HepG2 (cell line): ENCODE results near the gene PPP4R4. TPM values are rescaled to one million over a fixed set of nuclear protein-coding genes. Genes with fewer than 3 reads are reported as not detected.

Experiments
- AGO2 ChIP-seq: fragments of 200-400 bp; formaldehyde crosslinking; optimal IDR thresholded peaks from 2 replicates; pipeline ENCODE3; 2017; ENCODE audit warnings: mild to moderate bottlenecking, low read depth, low read length, moderate library complexity
- CCDC6 ChIP-seq: sonication (generic); formaldehyde crosslinking; IDR thresholded peaks from 2 replicates; pipeline ENCODE4 v1.8.1; 2022; ENCODE audit warnings: mild to moderate bottlenecking, missing genetic modification reagents, moderate library complexity
- CHD4 ChIP-seq: fragments of 200-600 bp; sonication (generic); IDR thresholded peaks from 2 replicates; pipeline ENCODE4 v1.7.0; 2017; ENCODE audit warnings: mild to moderate bottlenecking, low read length, borderline replicate concordance
- DPF2 ChIP-seq: sonication (generic); formaldehyde crosslinking; IDR thresholded peaks from 2 replicates; pipeline ENCODE4 v1.4.0; 2020; ENCODE audit warnings: mild to moderate bottlenecking, low read depth, missing genetic modification reagents, borderline replicate concordance
- ERF ChIP-seq: IDR thresholded peaks from 2 replicates; pipeline ENCODE4 v1.6.1; 2018; ENCODE audit warnings: missing biosample characterization, missing genetic modification reagents
- FOXC1 ChIP-seq: sonication (generic); formaldehyde crosslinking; IDR thresholded peaks from 2 replicates; pipeline ENCODE4 v1.8.0; 2022; ENCODE audit warnings: mild to moderate bottlenecking, missing genetic modification reagents, borderline replicate concordance
- HBP1 ChIP-seq: IDR thresholded peaks from 2 replicates; pipeline ENCODE4 v1.6.1; 2016; ENCODE audit warnings: low read depth, control low read depth
- KDM1A ChIP-seq: IDR thresholded peaks from 2 replicates; pipeline ENCODE4 v1.6.1; 2016; ENCODE audit warnings: missing compliant biosample characterization
- MAX ChIP-seq: IDR thresholded peaks from 2 replicates; pipeline ENCODE4 v1.6.1; 2012; ENCODE audit warnings: inconsistent platforms
- ZNF264 ChIP-seq: sonication (generic); formaldehyde crosslinking; IDR thresholded peaks from 2 replicates; pipeline ENCODE4 v1.4.0; 2020; ENCODE audit warnings: missing genetic modification reagents
- ZNF775 ChIP-seq: sonication (generic); formaldehyde crosslinking; IDR thresholded peaks from 2 replicates; pipeline ENCODE4 v1.4.0; 2020; ENCODE audit warnings: missing genetic modification reagents, mild to moderate bottlenecking, moderate library complexity, borderline replicate concordance
- ZSCAN20 ChIP-seq: sonication (generic); formaldehyde crosslinking; IDR thresholded peaks from 2 replicates; pipeline ENCODE4 v1.4.0; 2020; ENCODE audit warnings: missing genetic modification reagents, mild to moderate bottlenecking, borderline replicate concordance
- polyA plus RNA-seq, 8 experiments: library from polyadenylated mRNA; depleted of rRNA in 3 of 8; stranded (reverse) in 7 of 8; unstranded in 1 of 8; fragments of >200 nt; fragmentation: Illumina TruSeq in 4 of 8; extraction: Trizol in 4 of 8; gene quantifications; 2 replicates each; pipeline versions ENCODE4 v1.2.1 to v1.2.3, GENCODE V29; 2011 to 2016; ENCODE audit warnings: low read depth in 4 of 8, missing spikeins in 1 of 8, mixed read lengths in 1 of 8; ENCODE audit not compliant: insufficient read depth in 1 of 8
- total RNA-seq, 5 experiments: library from RNA; depleted of rRNA; stranded (reverse); fragments of >200 nt; fragmentation: Illumina TruSeq; extraction: Trizol; gene quantifications; 2 replicates each; pipeline ENCODE4 v1.2.3, GENCODE V29; 2016; ENCODE audit warnings: low read depth in 1 of 5

PPP4R4 gene
- total and polyA plus RNA-seq, 2 of the 13 experiments (the other 11 are each of a cell fraction or from before 2014, with no cell fraction given): 9.5 to 19.8 TPM

GRCh38 chr14:94321421-94322271 is 147.5 kb downstream of the PPP4R4 start (continued):
- no peak for TF ChIP-seq ZSCAN20 (CRISPR knock-in tag)
- no peak for TF ChIP-seq AGO2
- 0 out of 2 replicates have a peak, but pooled peaks have one; percentile 25 for TF ChIP-seq FOXC1 (CRISPR knock-in tag)
- TF ChIP-seq ZNF264: no peak
- peak; percentile 79; the same call in 1 of the 2 replicates for TF ChIP-seq KDM1A (CRISPR knock-in tag)
- 0 out of 2 replicates have a peak, but pooled peaks have one; percentile 4 for TF ChIP-seq CCDC6 (CRISPR knock-in tag)
- TF ChIP-seq CHD4: peak; percentile 88
- TF ChIP-seq ERF (CRISPR knock-in tag): no peak
- TF ChIP-seq MAX: peak; percentile 25; the same call in 1 of the 2 replicates
- no peak for TF ChIP-seq HBP1 (CRISPR knock-in tag)
- TF ChIP-seq ZNF775 (CRISPR knock-in tag): no peak
- no peak for TF ChIP-seq DPF2
